Measurements from ENCODE around the gene RAB28.

- TF ChIP-seq TCF12 (IDR thresholded peaks at IDR 0.05) (no peak), EP300 (IDR thresholded peaks at IDR 0.05; ENCODE audit: borderline replicate concordance in 1 of 2, low read depth in 1 of 2, low read length in 1 of 2) (no peak), EZH2phosphoT487 (IDR thresholded peaks at IDR 0.05; ENCODE audit: borderline replicate concordance, low read depth) (no peak), SMC3 (IDR thresholded peaks at IDR 0.05; ENCODE audit: low read depth, low read length) (no peak), TAF1 (IDR thresholded peaks at IDR 0.05; ENCODE audit: borderline replicate concordance, low read depth, low read length) (no peak), POLR2AphosphoS5 (IDR thresholded peaks at IDR 0.05; ENCODE audit: low read depth, low read length) (no peak), RAD21 (IDR thresholded peaks at IDR 0.05; ENCODE audit: low read length) (no peak), YY1 (IDR thresholded peaks at IDR 0.05; ENCODE audit: low read depth) (no peak), RXRA (IDR thresholded peaks at IDR 0.05; ENCODE audit: borderline replicate concordance, low read depth) (no peak), RFX5 (IDR thresholded peaks at IDR 0.05; ENCODE audit: low read length) (no peak), ELF1 (IDR thresholded peaks at IDR 0.05) (no peak), ZBTB33 (IDR thresholded peaks at IDR 0.05; ENCODE audit: borderline replicate concordance, low read depth) (no peak)
- TF ChIP-seq, protein P1, sequence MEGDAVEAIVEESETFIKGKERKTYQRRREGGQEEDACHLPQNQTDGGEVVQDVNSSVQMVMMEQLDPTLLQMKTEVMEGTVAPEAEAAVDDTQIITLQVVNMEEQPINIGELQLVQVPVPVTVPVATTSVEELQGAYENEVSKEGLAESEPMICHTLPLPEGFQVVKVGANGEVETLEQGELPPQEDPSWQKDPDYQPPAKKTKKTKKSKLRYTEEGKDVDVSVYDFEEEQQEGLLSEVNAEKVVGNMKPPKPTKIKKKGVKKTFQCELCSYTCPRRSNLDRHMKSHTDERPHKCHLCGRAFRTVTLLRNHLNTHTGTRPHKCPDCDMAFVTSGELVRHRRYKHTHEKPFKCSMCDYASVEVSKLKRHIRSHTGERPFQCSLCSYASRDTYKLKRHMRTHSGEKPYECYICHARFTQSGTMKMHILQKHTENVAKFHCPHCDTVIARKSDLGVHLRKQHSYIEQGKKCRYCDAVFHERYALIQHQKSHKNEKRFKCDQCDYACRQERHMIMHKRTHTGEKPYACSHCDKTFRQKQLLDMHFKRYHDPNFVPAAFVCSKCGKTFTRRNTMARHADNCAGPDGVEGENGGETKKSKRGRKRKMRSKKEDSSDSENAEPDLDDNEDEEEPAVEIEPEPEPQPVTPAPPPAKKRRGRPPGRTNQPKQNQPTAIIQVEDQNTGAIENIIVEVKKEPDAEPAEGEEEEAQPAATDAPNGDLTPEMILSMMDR (IDR thresholded peaks at IDR 0.05): no peak
- TF ChIP-seq, protein P2, sequence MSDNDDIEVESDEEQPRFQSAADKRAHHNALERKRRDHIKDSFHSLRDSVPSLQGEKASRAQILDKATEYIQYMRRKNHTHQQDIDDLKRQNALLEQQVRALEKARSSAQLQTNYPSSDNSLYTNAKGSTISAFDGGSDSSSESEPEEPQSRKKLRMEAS (IDR thresholded peaks at IDR 0.05; ENCODE audit: low read depth): no peak
These were observed 143.5 kb downstream of the RAB28 start for GRCh38 chr4:13340672-13341071.

Data from SK-N-SH (cell line).